TTC549 (cell line): Measurements from ENCODE around the gene NRP2.

Experiments used
- FAIRE-seq: peaks from 2 replicates; lab custom pipeline; 2012; peaks lifted over from hg19 to GRCh38; lab: Jason Lieb, UNC

Gene NRP2

GRCh38 chr2:205733082-205733481 lies 50.8 kb downstream of the NRP2 start:
- FAIRE-seq = no peak

GRCh38 chr2:205733648-205734047 lies 51.3 kb downstream of the NRP2 start:
- FAIRE-seq = no peak

- FAIRE-seq = no peak
Measured at GRCh38 chr2:205734436-205735037, 52.2 kb downstream of the NRP2 start.

- FAIRE-seq = no peak
Measured at GRCh38 chr2:205738117-205738968, 56.0 kb downstream of the NRP2 start.

- no peak for FAIRE-seq
Measured at GRCh38 chr2:205739620-205740019, 57.3 kb downstream of the NRP2 start.

GRCh38 chr2:205740381-205740780 lies 58.1 kb downstream of the NRP2 start:
- no peak for FAIRE-seq

GRCh38 chr2:205741256-205741978 lies 59.1 kb downstream of the NRP2 start:
- FAIRE-seq = no peak

- no peak for FAIRE-seq
Measured at GRCh38 chr2:205743137-205743536, 60.8 kb downstream of the NRP2 start.

- FAIRE-seq = no peak
Measured at GRCh38 chr2:205744074-205744591, 61.8 kb downstream of the NRP2 start.

GRCh38 chr2:205745661-205746419 lies 63.5 kb downstream of the NRP2 start:
- no peak for FAIRE-seq

- FAIRE-seq = no peak
Measured at GRCh38 chr2:205746420-205746785, 64.1 kb downstream of the NRP2 start.

- no peak for FAIRE-seq
Measured at GRCh38 chr2:205747829-205748386, 65.6 kb downstream of the NRP2 start.

GRCh38 chr2:205748639-205749038 lies 66.3 kb downstream of the NRP2 start:
- no peak for FAIRE-seq

- FAIRE-seq = no peak
Measured at GRCh38 chr2:205749078-205749477, 66.8 kb downstream of the NRP2 start.

GRCh38 chr2:205750797-205751196 lies 68.5 kb downstream of the NRP2 start:
- FAIRE-seq = no peak

GRCh38 chr2:205751569-205752031 lies 69.3 kb downstream of the NRP2 start:
- FAIRE-seq = no peak

GRCh38 chr2:205752296-205752820 lies 70.1 kb downstream of the NRP2 start:
- FAIRE-seq = no peak

- FAIRE-seq = no peak
Measured at GRCh38 chr2:205752924-205753323, 70.6 kb downstream of the NRP2 start.

- FAIRE-seq = no peak
Measured at GRCh38 chr2:205754285-205754923, 72.1 kb downstream of the NRP2 start.

- no peak for FAIRE-seq
Measured at GRCh38 chr2:205754924-205755321, 72.6 kb downstream of the NRP2 start.

GRCh38 chr2:205755923-205756322 lies 73.6 kb downstream of the NRP2 start:
- no peak for FAIRE-seq
